H1 (cell line): ENCODE measurements around the gene GPC6. TPM values are rescaled to one million over a fixed set of nuclear protein-coding genes. Genes with fewer than 3 reads are reported as not detected.

ENCODE experiments used
- CTCF ChIA-PET: fragments of 300-600 bp; sonication (Branson Sonifier 250); formaldehyde crosslinking; loops from one replicate; lab custom pipeline; 2021; ENCODE audit not compliant: partially characterized antibody; lab: Charles Lee
- POLR2A ChIA-PET: fragments of 300-600 bp; sonication (Branson Sonifier 250); formaldehyde crosslinking; loops from one replicate; lab custom pipeline; 2021; ENCODE audit warnings: inconsistent platforms; ENCODE audit not compliant: partially characterized antibody; lab: Charles Lee
- DNase-seq, 2 experiments: peaks; one replicate each; pipeline versions ENCODE4 v3.0.0 to v3.0.0-alpha.2; 2010 to 2022; ENCODE audit warnings: low spot score in 2 of 2, low read depth in 1 of 2, mixed read lengths in 1 of 2
- FAIRE-seq: peaks from 2 replicates; lab custom pipeline; 2011; peaks lifted over from hg19 to GRCh38; lab: Jason Lieb, UNC
- H2AFZ ChIP-seq: 2 replicates; pipeline ENCODE4 v1.8.1; 2012; ENCODE audit warnings: low read length, inconsistent platforms
- H2AK5ac ChIP-seq: 2 replicates; pipeline ENCODE4 v1.6.1; 2013; ENCODE audit warnings: low read depth, low read length
- H2BK120ac ChIP-seq: replicated peaks from 2 replicates; pipeline ENCODE3; 2013; ENCODE audit warnings: low read depth, low read length, inconsistent platforms
- H2BK12ac ChIP-seq: 2 replicates; pipeline ENCODE4 v1.6.1; 2013; ENCODE audit warnings: low read depth, low read length
- H2BK15ac ChIP-seq: 2 replicates; pipeline ENCODE4 v1.6.1; 2013; ENCODE audit warnings: low read length
- H2BK20ac ChIP-seq: 2 replicates; pipeline ENCODE4 v1.6.1; 2013; ENCODE audit warnings: low read length
- H2BK5ac ChIP-seq: 2 replicates; pipeline ENCODE4 v1.6.1; 2013; ENCODE audit warnings: low read depth, low read length
- H3K14ac ChIP-seq: 2 replicates; pipeline ENCODE4 v1.6.1; 2013; ENCODE audit warnings: inconsistent platforms; ENCODE audit not compliant: insufficient read length
- H3K18ac ChIP-seq: 2 replicates; pipeline ENCODE4 v1.6.1; 2013; ENCODE audit warnings: low read length; ENCODE audit errors: extremely low read depth
- H3K23ac ChIP-seq: 2 replicates; pipeline ENCODE4 v1.6.1; 2013; ENCODE audit warnings: inconsistent platforms; ENCODE audit not compliant: insufficient read length
- H3K23me2 ChIP-seq: 2 replicates; pipeline ENCODE4 v1.6.1; 2013; ENCODE audit warnings: low read depth, low read length
- H3K27ac ChIP-seq: 2 replicates; pipeline ENCODE4 v1.6.1; 2011; ENCODE audit warnings: low read depth, low read length, inconsistent platforms
- H3K27me3 ChIP-seq, 4 experiments: replicated peaks in 1 of 4; 1 replicate in 1 of 4; 2 replicates in 3 of 4; pipeline versions ENCODE4 v1.6.1 to v1.8.1; 2011 to 2013; ENCODE audit warnings: low read length in 3 of 4, mild to moderate bottlenecking in 3 of 4, inconsistent platforms in 2 of 4, mixed read lengths in 2 of 4, moderate library complexity in 1 of 4; ENCODE audit not compliant: control insufficient read depth in 3 of 4, insufficient read depth in 3 of 4; ENCODE audit errors: extremely low read depth in 1 of 4
- H3K36me3 ChIP-seq, 4 experiments: 2 replicates each; pipeline versions ENCODE4 v1.6.1 to v1.8.1; 2011 to 2013; ENCODE audit warnings: mild to moderate bottlenecking in 4 of 4, low read length in 3 of 4, moderate library complexity in 2 of 4, control low read depth in 1 of 4, inconsistent platforms in 1 of 4; ENCODE audit not compliant: insufficient read depth in 4 of 4, control insufficient read depth in 2 of 4
- H3K4ac ChIP-seq: replicated peaks from 2 replicates; pipeline ENCODE3; 2013; ENCODE audit warnings: low read length, low read depth, mixed read lengths, inconsistent platforms; ENCODE audit not compliant: insufficient read length
- H3K4me1 ChIP-seq, 4 experiments: replicated peaks in 1 of 4; 1 replicate in 1 of 4; 2 replicates in 3 of 4; pipeline versions ENCODE4 v1.6.1 to v1.8.1; 2011 to 2013; ENCODE audit warnings: low read length in 3 of 4, inconsistent platforms in 2 of 4, mixed read lengths in 1 of 4; ENCODE audit not compliant: insufficient read depth in 4 of 4, control insufficient read depth in 3 of 4
- H3K4me2 ChIP-seq, 2 experiments: 2 replicates each; pipeline versions ENCODE4 v1.6.1 to v1.8.1; 2011 to 2013; ENCODE audit warnings: low read depth in 2 of 2, low read length in 2 of 2, control low read depth in 1 of 2, inconsistent platforms in 1 of 2, mild to moderate bottlenecking in 1 of 2; ENCODE audit not compliant: insufficient read depth in 1 of 2
- H3K4me3 ChIP-seq, 4 experiments: fragments of 200-600, 300-600 bp in 1 of 4; sonication (generic), shearing (Covaris generic), sonication (Bioruptor Twin) in 1 of 4; 2 replicates each; pipeline versions ENCODE4 v1.5.1 to v1.8.1; 2011 to 2016; ENCODE audit warnings: low read length in 4 of 4, low read depth in 3 of 4, control low read depth in 2 of 4, inconsistent platforms in 2 of 4, mild to moderate bottlenecking in 2 of 4, mixed read lengths in 1 of 4, moderate library complexity in 1 of 4; ENCODE audit not compliant: insufficient read depth in 2 of 4; ENCODE audit errors: extremely low read depth in 1 of 4
- H3K56ac ChIP-seq: replicated peaks from 2 replicates; pipeline ENCODE3; 2013; ENCODE audit warnings: low read depth, mild to moderate bottlenecking, mixed read lengths, low read length, inconsistent platforms; ENCODE audit not compliant: insufficient read length
- H3K79me1 ChIP-seq: 2 replicates; pipeline ENCODE4 v1.6.1; 2013; ENCODE audit warnings: low read depth, low read length, control low read depth
- H3K79me2 ChIP-seq, 2 experiments: 2 replicates each; pipeline versions ENCODE4 v1.6.1 to v1.8.1; 2012 to 2013; ENCODE audit warnings: low read length in 2 of 2, mild to moderate bottlenecking in 2 of 2, inconsistent platforms in 1 of 2; ENCODE audit not compliant: insufficient read depth in 2 of 2, control insufficient read depth in 1 of 2
- H3K9ac ChIP-seq, 4 experiments: replicated peaks in 1 of 4; 1 replicate in 1 of 4; 2 replicates in 3 of 4; pipeline versions ENCODE4 v1.6.1 to v1.8.1; 2011 to 2013; ENCODE audit warnings: low read depth in 3 of 4, low read length in 3 of 4, control low read depth in 2 of 4, mild to moderate bottlenecking in 2 of 4, moderate library complexity in 2 of 4, inconsistent platforms in 1 of 4; ENCODE audit errors: extremely low read depth in 1 of 4
- H3K9me3 ChIP-seq, 2 experiments: 2 replicates each; pipeline versions ENCODE4 v1.6.1 to v1.8.1; 2012 to 2013; ENCODE audit warnings: mild to moderate bottlenecking in 2 of 2, moderate library complexity in 2 of 2, control low read depth in 1 of 2, inconsistent platforms in 1 of 2, low read depth in 1 of 2, low read length in 1 of 2, mixed read lengths in 1 of 2; ENCODE audit not compliant: insufficient read depth in 2 of 2
- H4K20me1 ChIP-seq, 2 experiments: replicated peaks in 1 of 2; 2 replicates each; pipeline versions ENCODE3 to v1.8.1; 2011 to 2013; ENCODE audit warnings: inconsistent platforms in 2 of 2, low read length in 2 of 2, mild to moderate bottlenecking in 1 of 2; ENCODE audit not compliant: insufficient read depth in 2 of 2, control insufficient read depth in 1 of 2
- H4K5ac ChIP-seq: 2 replicates; pipeline ENCODE4 v1.6.1; 2013; ENCODE audit warnings: low read length, low read depth, mixed read lengths, inconsistent platforms; ENCODE audit not compliant: insufficient read length
- H4K8ac ChIP-seq: 2 replicates; pipeline ENCODE4 v1.8.0; 2013; ENCODE audit warnings: mild to moderate bottlenecking, moderate library complexity, low read length, inconsistent platforms; ENCODE audit not compliant: insufficient read depth; ENCODE audit errors: extremely low read depth
- H4K91ac ChIP-seq: replicated peaks from 2 replicates; pipeline ENCODE3; 2013; ENCODE audit warnings: low read length, mixed read lengths, inconsistent platforms; ENCODE audit not compliant: insufficient read length
- BACH1 ChIP-seq: IDR thresholded peaks from 2 replicates; pipeline ENCODE4 v1.6.1; 2012; ENCODE audit warnings: low read length, improper control_type of control experiment
- BRCA1 ChIP-seq: IDR thresholded peaks from 2 replicates; pipeline ENCODE4 v1.6.1; 2012; ENCODE audit warnings: low read depth, low read length, improper control_type of control experiment
- EZH2 ChIP-seq: fragments of 200-600 bp; sonication (generic); IDR thresholded peaks from 2 replicates; pipeline ENCODE4 v1.7.1; 2012; ENCODE audit warnings: low read depth, mild to moderate bottlenecking, moderate library complexity, low read length, inconsistent platforms; ENCODE audit not compliant: severe bottlenecking
- JUND ChIP-seq: IDR thresholded peaks from 2 replicates; pipeline ENCODE4 v1.6.1; 2011; ENCODE audit warnings: mild to moderate bottlenecking, improper control_type of control experiment, low read length
- WGBS, 2 experiments: shearing (Covaris generic) in 1 of 2; methylation state at CpG; one replicate each; pipeline versions ENCODE4 v1.1.6 to v1.1.7; 2013 to 2015; ENCODE audit warnings: low lambda C conversion rate in 2 of 2, mixed read lengths in 2 of 2, inconsistent platforms in 1 of 2, low coverage in 1 of 2, missing lambda C conversion rate in 1 of 2; ENCODE audit not compliant: insufficient replicate concordance in 2 of 2, insufficient coverage in 1 of 2, insufficient read length in 1 of 2; ENCODE audit errors: extremely low coverage in 1 of 2, missing lambda C conversion rate in 1 of 2; 5-methylcytosine and 5-hydroxymethylcytosine counted together
- polyA plus RNA-seq, 7 experiments: library from polyadenylated mRNA; depleted of rRNA in 3 of 7; stranded (reverse) in 5 of 7; unstranded in 2 of 7; fragments of >200 nt in 5 of 7; fragments of 200-250 nt in 2 of 7; gene quantifications; 1 replicate in 5 of 7; 2 replicates in 1 of 7; 4 replicates in 1 of 7; pipeline versions ENCODE4 v1.2.1 to v1.2.3, GENCODE V29; 2011 to 2013; ENCODE audit warnings: missing spikeins in 2 of 7, mixed read lengths in 2 of 7
- total RNA-seq: library from RNA; stranded (reverse); fragmentation: NEBNext Ultra II Directional; extraction: Animal tissue kit (Norgen Biotek cat#: 25700); gene quantifications from 2 replicates; pipeline ENCODE4 v1.2.1, GENCODE V29; 2021

Gene GPC6
- total and polyA plus RNA-seq, 2 of the 8 experiments (the other 6 are each of a cell fraction or from before 2014, with no cell fraction given): 5.4 to 12.0 TPM

GRCh38 chr13:93603043-93603442, 376.4 kb downstream of the GPC6 start:
- no peaks in the 10 kb centered on the region for H4K20me1 ChIP-seq
- H4K5ac ChIP-seq: no peak overlapping the region
- no peak overlapping the region for H2BK15ac ChIP-seq
- H3K27me3 ChIP-seq: no peaks in the 10 kb centered on the region
- no peak overlapping the region; the same call in 1 of the 2 replicates for H4K8ac ChIP-seq
- H3K23ac ChIP-seq: no peak overlapping the region
- no peaks in the 10 kb centered on the region for H3K23me2 ChIP-seq
- H3K36me3 ChIP-seq: no peaks in the 10 kb centered on the region
- H3K9ac ChIP-seq: no peak overlapping the region
- H2BK5ac ChIP-seq: no peak overlapping the region
- FAIRE-seq (no peak), DNase-seq (peak in 1 of 2 experiments; percentile 2)
- H3K4me3 ChIP-seq: no peak overlapping the region
- peaks cover 0 to 3% (median 0%) of the 10 kb centered on the region in 4 experiments; a peak in 1 of 7 replicates for H3K4me1 ChIP-seq
- H3K27ac ChIP-seq: no peak overlapping the region
- H3K18ac ChIP-seq: no peak overlapping the region
- ChIA-PET CTCF (interaction anchor here (0.6 kb wide), 1 partner anchor 541 kb away, joined by 3 read pairs; no protein-coding TSS in a partner anchor), POLR2A (no interaction called here)
- 94% methylated on average over 2 of the region's 2 CpGs; no CpG with 5 or more reads in 1 of the 2 experiments for WGBS, 2 experiments
- TF ChIP-seq EZH2: no peak
- no peak for TF ChIP-seq JUND
- TF ChIP-seq BACH1: no peak
- no peak for TF ChIP-seq BRCA1
- no peaks in the 10 kb centered on the region for H3K79me2 ChIP-seq
- no peak overlapping the region for H2AFZ ChIP-seq
- no peak overlapping the region for H3K14ac ChIP-seq
- no peak overlapping the region for H3K56ac ChIP-seq
- H3K4me2 ChIP-seq: no peak overlapping the region
- H4K91ac ChIP-seq: no peak overlapping the region
- no peak overlapping the region for H3K4ac ChIP-seq
- no peaks in the 10 kb centered on the region for H3K79me1 ChIP-seq
- H2BK20ac ChIP-seq: no peak overlapping the region
- H3K9me3 ChIP-seq: no peaks in the 10 kb centered on the region
- H2BK120ac ChIP-seq: no peak overlapping the region
- no peak overlapping the region for H2BK12ac ChIP-seq
- H2AK5ac ChIP-seq: no peak overlapping the region
